GM23248 (cell line): Measurements from ENCODE around the gene AHRR.

ENCODE experiments used
- EZH2 ChIP-seq: fragments of 200-600 bp; sonication (generic); IDR thresholded peaks from 2 replicates; pipeline ENCODE4 v1.6.1; 2018; ENCODE audit warnings: antibody characterized with exemption, mild to moderate bottlenecking; ENCODE audit not compliant: insufficient read depth, poor library complexity, severe bottlenecking
- EZH2phosphoT487 ChIP-seq: fragments of 200-600 bp; sonication (generic); IDR thresholded peaks from 2 replicates; pipeline ENCODE4 v1.6.1; 2018; ENCODE audit warnings: antibody characterized with exemption, moderate library complexity, mild to moderate bottlenecking, low read depth; ENCODE audit not compliant: insufficient read depth

DNA sequence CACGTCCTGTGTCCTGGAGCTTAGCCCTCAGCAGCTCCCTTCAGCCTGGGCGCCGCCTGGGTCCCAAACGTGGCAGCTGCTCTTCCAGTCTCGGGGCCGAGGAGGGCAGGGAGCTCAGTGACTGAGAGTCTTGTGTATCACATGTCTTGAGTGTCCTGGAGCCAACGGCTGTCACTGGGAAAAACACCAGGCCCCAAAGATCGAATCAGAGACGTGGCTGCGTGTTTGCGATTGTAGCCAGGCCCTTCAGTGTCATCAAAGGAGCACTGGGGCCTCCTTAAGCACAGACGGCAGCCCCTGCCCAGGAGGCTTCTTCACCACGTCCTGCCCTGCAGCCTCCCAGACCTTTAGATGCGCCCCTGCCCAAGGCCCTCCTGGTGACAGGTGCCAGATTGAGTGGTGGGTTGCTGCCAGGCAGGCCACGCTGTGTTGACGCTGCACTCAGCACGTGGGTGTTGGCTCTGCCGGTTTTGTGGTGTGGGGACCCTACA is 115.8 kb downstream of the AHRR start:
- TF ChIP-seq EZH2 (no peak), EZH2phosphoT487 (no peak)
